GM23338 (cell line): ENCODE measurements around the gene AGXT2. TPM values are rescaled to one million over a fixed set of nuclear protein-coding genes. Genes with fewer than 3 reads are reported as not detected.

Source experiments
- ATAC-seq: fragments of 200-7000 bp; cut with Tn5 transposase; 3 replicates; pipeline ENCODE4 v1.9.1; 2020
- DNase-seq: peaks from one replicate; pipeline ENCODE4 v3.0.0-alpha.2; 2015; ENCODE audit warnings: low spot score
- H2AFZ ChIP-seq: fragments of 200-600 bp; sonication (generic); 2 replicates; pipeline ENCODE4 v1.8.0; 2016; ENCODE audit warnings: antibody characterized with exemption, mild to moderate bottlenecking, moderate library complexity
- H3F3A ChIP-seq: fragments of 200-600 bp; sonication (generic); replicated peaks from 2 replicates; pipeline ENCODE4 v1.8.0; 2017; ENCODE audit warnings: antibody characterized with exemption, mixed run types, low read depth
- H3K27ac ChIP-seq: fragments of 200-600 bp; sonication (generic); 2 replicates; pipeline ENCODE4 v1.6.1; 2016; ENCODE audit warnings: low read depth
- H3K27me3 ChIP-seq: fragments of 200-600 bp; sonication (generic); 2 replicates; pipeline ENCODE4 v1.8.0; 2016; ENCODE audit warnings: mild to moderate bottlenecking, mixed run types, moderate library complexity; ENCODE audit not compliant: insufficient read depth
- H3K36me3 ChIP-seq: fragments of 200-600 bp; sonication (generic); 2 replicates; pipeline ENCODE4 v1.8.0; 2016; ENCODE audit warnings: mild to moderate bottlenecking; ENCODE audit not compliant: insufficient read depth
- H3K4me1 ChIP-seq: fragments of 200-600 bp; sonication (generic); 2 replicates; pipeline ENCODE4 v1.8.0; 2016; ENCODE audit warnings: mild to moderate bottlenecking, moderate library complexity; ENCODE audit not compliant: insufficient read depth
- H3K4me2 ChIP-seq: fragments of 200-600 bp; sonication (generic); 2 replicates; pipeline ENCODE4 v1.7.1; 2017; ENCODE audit warnings: mixed run types
- H3K4me3 ChIP-seq: fragments of 200-600 bp; sonication (generic); 2 replicates; pipeline ENCODE4 v1.6.1; 2016; ENCODE audit warnings: mixed run types
- H3K79me2 ChIP-seq: fragments of 200-600 bp; sonication (generic); replicated peaks from 2 replicates; pipeline ENCODE4 v1.8.0; 2017; ENCODE audit warnings: mild to moderate bottlenecking; ENCODE audit not compliant: insufficient read depth
- H3K9me2 ChIP-seq: fragments of 200-600 bp; sonication (generic); 2 replicates; pipeline ENCODE4 v1.8.0; 2017; ENCODE audit not compliant: insufficient read depth
- H4K20me1 ChIP-seq: fragments of 200-600 bp; sonication (generic); replicated peaks from 2 replicates; pipeline ENCODE4 v1.8.0; 2017; ENCODE audit warnings: mild to moderate bottlenecking; ENCODE audit not compliant: insufficient read depth
- H3K27ac Mint-ChIP-seq: 2 replicates; pipeline ENCODE4 v1.8.0; 2020; ENCODE audit warnings: inconsistent platforms, mild to moderate bottlenecking, moderate library complexity, mixed read lengths
- H3K27me3 Mint-ChIP-seq: 3 replicates; pipeline ENCODE4 v1.8.0; 2022; ENCODE audit warnings: low read depth, mild to moderate bottlenecking, moderate library complexity, mixed read lengths, inconsistent platforms; ENCODE audit not compliant: insufficient read depth, poor library complexity
- H3K36me3 Mint-ChIP-seq: 3 replicates; pipeline ENCODE4 v1.8.0; 2021; ENCODE audit warnings: low read depth, mild to moderate bottlenecking, inconsistent platforms, moderate library complexity, mixed read lengths
- H3K4me1 Mint-ChIP-seq: 3 replicates; pipeline ENCODE4 v1.8.0; 2020; ENCODE audit warnings: mild to moderate bottlenecking, inconsistent platforms, mixed read lengths
- H3K4me3 Mint-ChIP-seq: 3 replicates; pipeline ENCODE4 v1.8.0; 2021; ENCODE audit warnings: moderate library complexity, mild to moderate bottlenecking, inconsistent platforms, mixed read lengths
- H3K9me3 Mint-ChIP-seq: 3 replicates; pipeline ENCODE4 v1.8.0; 2020; ENCODE audit warnings: moderate library complexity, mild to moderate bottlenecking, inconsistent platforms, mixed read lengths
- CREB1 ChIP-seq: fragments of 250-450 bp; sonication (Bioruptor Pico); IDR thresholded peaks from 2 replicates; pipeline ENCODE4 v1.5.0; 2020; ENCODE audit warnings: low read depth, mild to moderate bottlenecking, moderate library complexity
- CTCF ChIP-seq, 2 experiments: fragments of 200-600 bp in 1 of 2; sonication (generic) in 1 of 2; conservative IDR thresholded peaks; 2 replicates each; pipeline versions ENCODE4 v1.5.1 to v1.6.1; 2016 to 2017; ENCODE audit warnings: antibody characterized with exemption in 2 of 2, low read depth in 2 of 2, mild to moderate bottlenecking in 2 of 2, moderate library complexity in 1 of 2
- NANOG ChIP-seq: IDR thresholded peaks from 2 replicates; pipeline ENCODE4 v1.6.1; 2016; ENCODE audit warnings: antibody characterized with exemption, borderline replicate concordance
- ZNF331 ChIP-seq: fragments of 250-450 bp; sonication (Bioruptor Pico); IDR thresholded peaks from 2 replicates; pipeline ENCODE4 v1.5.0; 2020; ENCODE audit warnings: low read depth, mild to moderate bottlenecking, moderate library complexity
- polyA plus RNA-seq: library from polyadenylated mRNA; unstranded; fragments of >200 nt; fragmentation: Nextera tagmentation; extraction: Ambion mirVana; gene quantifications from 2 replicates; pipeline ENCODE4 v1.2.1, GENCODE V29; 2016
- total RNA-seq: library from RNA; depleted of rRNA; stranded (reverse); fragments of >200 nt; shearing (Covaris generic); gene quantifications from 2 replicates; pipeline ENCODE4 v1.2.3, GENCODE V29; 2014
- TF ChIP-seq, protein P1 (sequence below): IDR thresholded peaks from 2 replicates; pipeline ENCODE4 v1.6.1; 2016; ENCODE audit warnings: antibody characterized with exemption
- TF ChIP-seq, protein P2 (sequence below): IDR thresholded peaks from one replicate; pipeline ENCODE4 v1.6.1; 2018; ENCODE audit warnings: antibody characterized with exemption; ENCODE audit not compliant: unreplicated experiment

AGXT2 gene
- total and polyA plus RNA-seq, 2 experiments from 2014 or later = not detected

DNA sequence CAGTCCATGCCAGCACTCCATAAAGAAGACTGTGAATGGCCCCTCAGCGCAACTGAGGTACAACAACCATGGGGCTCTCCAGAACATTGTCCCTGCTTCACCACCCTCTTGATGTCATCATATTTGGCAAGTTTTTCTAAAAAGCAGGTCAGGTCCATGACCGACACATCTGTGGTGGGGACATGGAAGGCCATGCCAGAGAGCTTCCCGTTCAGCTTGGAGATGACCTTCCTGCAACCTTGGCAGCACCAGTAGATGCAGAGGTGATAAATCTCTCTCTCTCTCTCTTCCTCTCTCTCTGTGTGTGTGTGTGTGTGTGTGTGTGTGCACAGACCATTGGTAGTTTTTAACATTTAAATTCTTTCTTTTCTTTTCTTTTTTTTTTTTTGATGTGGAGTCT is 35.4 kb upstream of the AGXT2 start:
- H3K27ac Mint-ChIP-seq = no peak overlapping the region

More for the DNA sequence above, 35.4 kb upstream of the AGXT2 start:
- Histone ChIP-seq H3K36me3 (no peaks in the 10 kb centered on the region), H3F3A (no peaks in the 10 kb centered on the region), H2AFZ (no peak overlapping the region), H3K79me2 (no peaks in the 10 kb centered on the region), H3K4me3 (no peak overlapping the region), H3K27ac (no peak overlapping the region), H3K4me2 (no peak overlapping the region), H3K9me2 (no peaks in the 10 kb centered on the region), H4K20me1 (no peaks in the 10 kb centered on the region), H3K27me3 (no peaks in the 10 kb centered on the region), H3K4me1 (no peaks in the 10 kb centered on the region)
- no peak for ATAC-seq
- H3K9me3 Mint-ChIP-seq = peaks cover 10% of the 10 kb centered on the region; the same call in 1 of the 3 replicates
- TF ChIP-seq CREB1 (CRISPR knock-in tag) (no peak), NANOG (no peak), CTCF (conservative IDR thresholded peaks at IDR 0.05; ENCODE audit: low read depth in 2 of 2) (no peak), ZNF331 (CRISPR knock-in tag) (no peak)
- TF ChIP-seq, protein P1, sequence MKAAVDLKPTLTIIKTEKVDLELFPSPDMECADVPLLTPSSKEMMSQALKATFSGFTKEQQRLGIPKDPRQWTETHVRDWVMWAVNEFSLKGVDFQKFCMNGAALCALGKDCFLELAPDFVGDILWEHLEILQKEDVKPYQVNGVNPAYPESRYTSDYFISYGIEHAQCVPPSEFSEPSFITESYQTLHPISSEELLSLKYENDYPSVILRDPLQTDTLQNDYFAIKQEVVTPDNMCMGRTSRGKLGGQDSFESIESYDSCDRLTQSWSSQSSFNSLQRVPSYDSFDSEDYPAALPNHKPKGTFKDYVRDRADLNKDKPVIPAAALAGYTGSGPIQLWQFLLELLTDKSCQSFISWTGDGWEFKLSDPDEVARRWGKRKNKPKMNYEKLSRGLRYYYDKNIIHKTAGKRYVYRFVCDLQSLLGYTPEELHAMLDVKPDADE = no peak
- TF ChIP-seq, protein P2, sequence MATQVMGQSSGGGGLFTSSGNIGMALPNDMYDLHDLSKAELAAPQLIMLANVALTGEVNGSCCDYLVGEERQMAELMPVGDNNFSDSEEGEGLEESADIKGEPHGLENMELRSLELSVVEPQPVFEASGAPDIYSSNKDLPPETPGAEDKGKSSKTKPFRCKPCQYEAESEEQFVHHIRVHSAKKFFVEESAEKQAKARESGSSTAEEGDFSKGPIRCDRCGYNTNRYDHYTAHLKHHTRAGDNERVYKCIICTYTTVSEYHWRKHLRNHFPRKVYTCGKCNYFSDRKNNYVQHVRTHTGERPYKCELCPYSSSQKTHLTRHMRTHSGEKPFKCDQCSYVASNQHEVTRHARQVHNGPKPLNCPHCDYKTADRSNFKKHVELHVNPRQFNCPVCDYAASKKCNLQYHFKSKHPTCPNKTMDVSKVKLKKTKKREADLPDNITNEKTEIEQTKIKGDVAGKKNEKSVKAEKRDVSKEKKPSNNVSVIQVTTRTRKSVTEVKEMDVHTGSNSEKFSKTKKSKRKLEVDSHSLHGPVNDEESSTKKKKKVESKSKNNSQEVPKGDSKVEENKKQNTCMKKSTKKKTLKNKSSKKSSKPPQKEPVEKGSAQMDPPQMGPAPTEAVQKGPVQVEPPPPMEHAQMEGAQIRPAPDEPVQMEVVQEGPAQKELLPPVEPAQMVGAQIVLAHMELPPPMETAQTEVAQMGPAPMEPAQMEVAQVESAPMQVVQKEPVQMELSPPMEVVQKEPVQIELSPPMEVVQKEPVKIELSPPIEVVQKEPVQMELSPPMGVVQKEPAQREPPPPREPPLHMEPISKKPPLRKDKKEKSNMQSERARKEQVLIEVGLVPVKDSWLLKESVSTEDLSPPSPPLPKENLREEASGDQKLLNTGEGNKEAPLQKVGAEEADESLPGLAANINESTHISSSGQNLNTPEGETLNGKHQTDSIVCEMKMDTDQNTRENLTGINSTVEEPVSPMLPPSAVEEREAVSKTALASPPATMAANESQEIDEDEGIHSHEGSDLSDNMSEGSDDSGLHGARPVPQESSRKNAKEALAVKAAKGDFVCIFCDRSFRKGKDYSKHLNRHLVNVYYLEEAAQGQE = no peak
- no peak overlapping the region for H3K4me3 Mint-ChIP-seq
- DNase-seq = no peak
- no peaks in the 10 kb centered on the region for H3K4me1 Mint-ChIP-seq
- H3K36me3 Mint-ChIP-seq = no peaks in the 10 kb centered on the region
- H3K27me3 Mint-ChIP-seq = peaks cover 2% of the 10 kb centered on the region
